K562 (cell line): ENCODE measurements around the gene SYT1. TPM values are rescaled to one million over a fixed set of nuclear protein-coding genes. Genes with fewer than 3 reads are reported as not detected.

Experiments used
- ATAC-seq: fragments of 200-7000 bp; cut with Tn5 transposase; 3 replicates; pipeline ENCODE4 v1.9.1; 2020; ENCODE audit warnings: moderate library complexity
- BruUV-seq: library from RNA; stranded (reverse); fragments of 400-500 nt; replicated peaks from 2 replicates; lab custom pipeline; 2021; lab: Mats Ljungman, UMichigan
- CTCF ChIA-PET: fragments of 300-600 bp; formaldehyde crosslinking; extraction: SDS; loops from one replicate; lab custom pipeline; 2021; ENCODE audit warnings: low intra/inter-chr PET ratio; lab: Yijun Ruan, JAX
- POLR2A ChIA-PET: fragments of 300-600, 350-650 bp; sonication (Branson Sonifier 250); formaldehyde crosslinking; extraction: SDS; loops from one replicate; lab custom pipeline; 2021; ENCODE audit warnings: antibody characterized with exemption, inconsistent platforms; lab: Yijun Ruan, JAX
- DNase-seq, 4 experiments: peaks; one replicate each; pipeline versions ENCODE4 v3.0.0 to v3.0.0-alpha.2; 2011 to 2018; ENCODE audit warnings: low spot score in 3 of 4, mixed read lengths in 3 of 4; ENCODE audit errors: extremely low read depth in 1 of 4
- FAIRE-seq: peaks from 2 replicates; lab custom pipeline; 2011; peaks lifted over from hg19 to GRCh38; lab: Jason Lieb, UNC
- H2AFZ ChIP-seq: 2 replicates; pipeline ENCODE4 v1.6.0; 2011; ENCODE audit warnings: low read depth, low read length, control low read depth, inconsistent platforms
- H3K27ac ChIP-seq: fragments of 200-600 bp; 3 replicates; pipeline ENCODE4 v1.8.0; 2011; ENCODE audit warnings: low read depth, mild to moderate bottlenecking, control low read depth, inconsistent platforms, low read length, moderate library complexity, mixed read lengths; ENCODE audit errors: extremely low read depth
- H3K27me3 ChIP-seq, 2 experiments: fragments of 300-600 bp in 1 of 2; 2 replicates in 1 of 2; 3 replicates in 1 of 2; pipeline versions ENCODE4 v1.6.0 to v1.8.0; 2011; ENCODE audit warnings: inconsistent platforms in 2 of 2, low read length in 2 of 2, mild to moderate bottlenecking in 1 of 2, mixed read lengths in 1 of 2, moderate library complexity in 1 of 2; ENCODE audit not compliant: control insufficient read depth in 2 of 2, insufficient read depth in 2 of 2
- H3K36me3 ChIP-seq: fragments of 300-600 bp; 3 replicates; pipeline ENCODE4 v1.8.0; 2011; ENCODE audit warnings: mild to moderate bottlenecking, low read length, inconsistent platforms; ENCODE audit not compliant: control insufficient read depth, insufficient read depth
- H3K4me1 ChIP-seq, 2 experiments: fragments of 200-600 bp in 1 of 2; replicated peaks in 1 of 2; 2 replicates in 1 of 2; 3 replicates in 1 of 2; pipeline versions ENCODE4 v1.5.1 to v1.8.0; 2011; ENCODE audit warnings: inconsistent platforms in 2 of 2, low read length in 2 of 2, mild to moderate bottlenecking in 1 of 2, mixed read lengths in 1 of 2, moderate library complexity in 1 of 2; ENCODE audit not compliant: control insufficient read depth in 2 of 2, insufficient read depth in 2 of 2
- H3K4me2 ChIP-seq: 2 replicates; pipeline ENCODE4 v1.6.1; 2011; ENCODE audit warnings: low read length, control low read depth, inconsistent platforms, mixed read lengths; ENCODE audit not compliant: insufficient read depth
- H3K4me3 ChIP-seq: fragments of 200-600 bp; sonication (generic), shearing (Covaris generic); 2 replicates; pipeline ENCODE4 v1.5.1; 2016; ENCODE audit warnings: control low read depth, inconsistent platforms
- H3K79me2 ChIP-seq: fragments of 200-600 bp; 3 replicates; pipeline ENCODE4 v1.8.0; 2011; ENCODE audit warnings: low read length, inconsistent platforms; ENCODE audit not compliant: control insufficient read depth, insufficient read depth
- H3K9ac ChIP-seq, 2 experiments: 2 replicates each; pipeline versions ENCODE4 v1.6.0 to v1.6.1; 2011; ENCODE audit warnings: low read depth in 2 of 2, low read length in 2 of 2, control low read depth in 1 of 2, inconsistent platforms in 1 of 2, mild to moderate bottlenecking in 1 of 2, mixed read lengths in 1 of 2; ENCODE audit not compliant: insufficient read depth in 1 of 2
- H3K9me1 ChIP-seq: one replicate; pipeline ENCODE4 v1.6.0; 2011; ENCODE audit warnings: inconsistent platforms, mild to moderate bottlenecking, low read length, moderate library complexity; ENCODE audit not compliant: control insufficient read depth, insufficient read depth
- H3K9me3 ChIP-seq: replicated peaks from 2 replicates; pipeline ENCODE4 v1.5.1; 2011; ENCODE audit warnings: low read depth, low read length, inconsistent platforms; ENCODE audit not compliant: control insufficient read depth, insufficient read depth
- H4K20me1 ChIP-seq: replicated peaks from 2 replicates; pipeline ENCODE4 v1.6.1; 2011; ENCODE audit warnings: low read length, inconsistent platforms, mixed read lengths; ENCODE audit not compliant: control insufficient read depth, insufficient read depth
- CGGBP1 ChIP-seq: fragments of 250-450 bp; sonication (Bioruptor Pico); IDR thresholded peaks from 2 replicates; pipeline ENCODE4 v1.9.0; 2021; ENCODE audit warnings: mild to moderate bottlenecking
- ELF4 ChIP-seq: fragments of 450-650 bp; formaldehyde crosslinking; IDR thresholded peaks from 2 replicates; pipeline ENCODE4 v1.4.0; 2022; ENCODE audit warnings: missing genetic modification characterization
- HIVEP1 ChIP-seq: fragments of 250-450 bp; sonication (Bioruptor Pico); IDR thresholded peaks from 2 replicates; pipeline ENCODE4 v1.4.0; 2020; ENCODE audit warnings: mild to moderate bottlenecking
- ILK ChIP-seq: fragments of 450-650 bp; IDR thresholded peaks from 2 replicates; pipeline ENCODE4 v1.6.1; 2016; ENCODE audit warnings: missing genetic modification characterization, low read depth, mild to moderate bottlenecking, missing compliant biosample characterization, moderate library complexity, borderline replicate concordance
- KAT2B ChIP-seq: IDR thresholded peaks from one replicate; pipeline ENCODE4 v1.6.1; 2012; ENCODE audit warnings: low read depth, mild to moderate bottlenecking, control low read depth, inconsistent platforms, low read length, moderate library complexity
- L3MBTL2 ChIP-seq: fragments of 450-650 bp; IDR thresholded peaks from 2 replicates; pipeline ENCODE4 v1.6.1; 2016; ENCODE audit warnings: mild to moderate bottlenecking, moderate library complexity
- PCBP2 ChIP-seq: fragments of 200-400 bp; formaldehyde crosslinking; IDR thresholded peaks from 2 replicates; pipeline ENCODE4 v1.6.1; 2018; ENCODE audit warnings: low read length, low read depth, mild to moderate bottlenecking, moderate library complexity; ENCODE audit not compliant: poor library complexity, severe bottlenecking
- ZBTB8A ChIP-seq: fragments of 450-650 bp; IDR thresholded peaks from 2 replicates; pipeline ENCODE4 v1.6.1; 2018; ENCODE audit warnings: mild to moderate bottlenecking, moderate library complexity; ENCODE audit not compliant: partially characterized antibody
- ZEB2 ChIP-seq: fragments of 450-650 bp; IDR thresholded peaks from 2 replicates; pipeline ENCODE4 v1.6.1; 2016
- ZNF224 ChIP-seq: sonication (generic); formaldehyde crosslinking; IDR thresholded peaks from 2 replicates; pipeline ENCODE4 v1.8.0; 2022; ENCODE audit warnings: mild to moderate bottlenecking, missing genetic modification reagents
- ZNF57 ChIP-seq: fragments of 450-650 bp; formaldehyde crosslinking; IDR thresholded peaks from 2 replicates; pipeline ENCODE4 v1.4.0; 2020; ENCODE audit warnings: mild to moderate bottlenecking, moderate library complexity
- WGBS: fragments of 100-300 bp; shearing (Covaris generic); methylation state at CpG from one replicate; pipeline ENCODE4 v1.1.6; 2016; ENCODE audit warnings: low coverage, mixed read lengths; ENCODE audit not compliant: insufficient coverage; ENCODE audit errors: missing lambda C conversion rate; 5-methylcytosine and 5-hydroxymethylcytosine counted together
- in situ Hi-C: fragments of 300-500 bp; cut with MboI; formaldehyde crosslinking; loops from 4 replicates; pipeline ENCODE4 v1.15.0; 2018; ENCODE audit warnings: inconsistent platforms, mixed read lengths
- intact Hi-C: fragments of 100-400 bp; cut with micrococcal nuclease; formaldehyde crosslinking; loops from 2 replicates; pipeline ENCODE4 v1.14.2; 2022
- polyA plus RNA-seq, 8 experiments: library from polyadenylated mRNA; depleted of rRNA in 4 of 8; stranded (reverse) in 5 of 8; unstranded in 3 of 8; fragments of >200 nt; fragmentation: Nextera tagmentation in 2 of 8; fragmentation: Illumina TruSeq in 1 of 8; extraction: Ambion mirVana in 2 of 8; extraction: Trizol in 1 of 8; gene quantifications; 2 replicates each; pipeline versions ENCODE4 v1.2.1 to v1.2.3, GENCODE V29; 2011 to 2014; ENCODE audit warnings: inconsistent platforms in 1 of 8, missing spikeins in 1 of 8
- total RNA-seq, 7 experiments: library from RNA; depleted of rRNA in 6 of 7; stranded (reverse); fragments of >200 nt in 6 of 7; fragmentation: Illumina TruSeq in 2 of 7; extraction: Trizol in 2 of 7; gene quantifications; 2 replicates each; pipeline versions ENCODE4 v1.2.1 to v1.2.3, GENCODE V29; 2011 to 2021; ENCODE audit warnings: low replicate concordance in 1 of 7

The SYT1 gene
- total and polyA plus RNA-seq, 9 of the 15 experiments (the other 6 are each of a cell fraction or from before 2014, with no cell fraction given): 0.03 to 0.13 (median 0.07) TPM; not detected in 4

- DNase-seq (no peak), FAIRE-seq (no peak), ATAC-seq (no peak)
- no peaks in the 10 kb centered on the region for H3K79me2 ChIP-seq
- TF ChIP-seq ZEB2: no peak
- TF ChIP-seq PCBP2: no peak
- TF ChIP-seq ZNF224 (CRISPR knock-in tag): no peak
- no peak for TF ChIP-seq L3MBTL2
- no peak for TF ChIP-seq ZNF57
- TF ChIP-seq ELF4: no peak
- TF ChIP-seq ZBTB8A: no peak
- H3K9ac ChIP-seq: no peak overlapping the region
- no peaks in the 10 kb centered on the region for H4K20me1 ChIP-seq
- no peak overlapping the region for H2AFZ ChIP-seq
- BruUV-seq: no TSS peak
- H3K4me2 ChIP-seq: no peak overlapping the region
- no peaks in the 10 kb centered on the region for H3K36me3 ChIP-seq
- no peaks in the 10 kb centered on the region for H3K4me1 ChIP-seq
- H3K27ac ChIP-seq: no peak overlapping the region
- no peaks in the 10 kb centered on the region for H3K27me3 ChIP-seq
- H3K9me3 ChIP-seq: no peaks in the 10 kb centered on the region; the same call in none of the 2 replicates
- intact Hi-C loops: no loop called here
- H3K4me3 ChIP-seq: no peak overlapping the region
- ChIA-PET POLR2A (no interaction called here), CTCF (no interaction called here)
- H3K9me1 ChIP-seq: no peaks in the 10 kb centered on the region
- in situ Hi-C loops: no loop called here
Observed at GRCh38 chr12:79191391-79191790, 326.8 kb downstream of the SYT1 start.

DNA sequence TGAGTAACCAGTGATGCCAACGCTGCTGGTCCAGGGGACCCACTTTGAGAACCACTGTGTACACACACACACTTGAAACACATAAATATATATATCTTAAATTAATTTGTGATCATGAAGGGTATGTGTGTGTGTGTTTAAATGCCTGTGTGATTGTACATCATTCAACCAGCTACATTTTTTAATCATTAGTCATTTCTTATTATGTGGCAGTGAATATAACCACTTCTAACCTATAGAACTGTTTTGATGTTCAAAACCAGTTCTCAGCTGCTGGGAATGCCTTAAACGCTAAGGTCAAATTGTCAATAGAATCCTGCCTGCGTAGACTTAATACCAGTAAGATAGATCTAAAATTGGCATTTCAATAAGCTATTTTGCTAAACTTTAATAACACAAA is 330.0 kb downstream of the SYT1 start:
- Histone ChIP-seq H3K9me1 (no peaks in the 10 kb centered on the region), H3K9ac (no peak overlapping the region), H3K4me2 (no peak overlapping the region), H2AFZ (no peak overlapping the region), H3K79me2 (no peaks in the 10 kb centered on the region), H3K27me3 (no peaks in the 10 kb centered on the region), H3K36me3 (no peaks in the 10 kb centered on the region), H3K9me3 (no peaks in the 10 kb centered on the region; the same call in none of the 2 replicates), H4K20me1 (no peaks in the 10 kb centered on the region), H3K4me1 (no peaks in the 10 kb centered on the region), H3K4me3 (no peak overlapping the region), H3K27ac (no peak overlapping the region)
- FAIRE-seq (no peak), ATAC-seq (no peak), DNase-seq (no peak)
- 3% methylated on average over 3 of the region's 3 CpGs for WGBS
- in situ Hi-C loops (no loop called here), intact Hi-C loops (no loop called here)
- ChIA-PET CTCF (no interaction called here), POLR2A (no interaction called here)
- BruUV-seq: no TSS peak
- TF ChIP-seq KAT2B (no peak), ILK (tag) (no peak), HIVEP1 (no peak), CGGBP1 (CRISPR knock-in tag) (no peak)
